ENCODE data around the gene NDEL1. TPM values are rescaled to one million over a fixed set of nuclear protein-coding genes. Genes with fewer than 3 reads are reported as not detected.

NDEL1 gene
- total RNA-seq, 5 donors from 2014 or later (not counting 1 experiment from before 2014, with no cell fraction given), result 83.4 to 241 (median 99.0) TPM

- H3K27me3 ChIP-seq (replicated peaks in 1 of 2; ENCODE audit: control insufficient read depth in 2 of 2, extremely low read depth in 1 of 2, insufficient read depth in 2 of 2, low read length in 1 of 2), result no peaks in the 10 kb centered on the region
- Mint-ChIP-seq H3K27ac (no peak overlapping the region), H3K36me3 (no peaks in the 10 kb centered on the region), H3K27me3 (no peaks in the 10 kb centered on the region), H3K4me1 (no peaks in the 10 kb centered on the region), H3K4me3 (no peak overlapping the region), H3K9me3 (no peaks in the 10 kb centered on the region)
- ChIA-PET CTCF (interaction anchor here in 1 of 2 donors (0.7 kb wide), 1 partner anchor 419 kb away, joined by 3 read pairs; no protein-coding TSS in a partner anchor), POLR2A (interaction anchor here in 1 of 2 donors (0.6 kb wide), 1 partner anchor 65 kb away, joined by 3 read pairs; no protein-coding TSS in a partner anchor)
- no peak for DNase-seq
- no peaks in the 10 kb centered on the region for H3K4me1 ChIP-seq (ENCODE audit: control insufficient read depth in 1 of 2, extremely low read depth in 1 of 2, insufficient read depth in 2 of 2, low read length in 2 of 2)
- 82% methylated on average over 6 of the region's 8 CpGs for WGBS (ENCODE audit: insufficient coverage)
- H3K36me3 ChIP-seq (ENCODE audit: control insufficient read depth in 2 of 2, extremely low read depth in 1 of 2, insufficient read depth in 1 of 2, low read length in 1 of 2), result no peaks in the 10 kb centered on the region
- no peak overlapping the region for H3K27ac ChIP-seq (ENCODE audit: low read length)
- no peaks in the 10 kb centered on the region for H3K9me3 ChIP-seq
- no peak for ATAC-seq (replicated peaks in 1 of 4)
- no peak overlapping the region for H3K4me3 ChIP-seq (ENCODE audit: control insufficient read depth in 1 of 2, extremely low read depth in 1 of 2, low read length in 1 of 2)
Measured at GRCh38 chr17:8500609-8501008, 64.9 kb downstream of the NDEL1 start.

DNA sequence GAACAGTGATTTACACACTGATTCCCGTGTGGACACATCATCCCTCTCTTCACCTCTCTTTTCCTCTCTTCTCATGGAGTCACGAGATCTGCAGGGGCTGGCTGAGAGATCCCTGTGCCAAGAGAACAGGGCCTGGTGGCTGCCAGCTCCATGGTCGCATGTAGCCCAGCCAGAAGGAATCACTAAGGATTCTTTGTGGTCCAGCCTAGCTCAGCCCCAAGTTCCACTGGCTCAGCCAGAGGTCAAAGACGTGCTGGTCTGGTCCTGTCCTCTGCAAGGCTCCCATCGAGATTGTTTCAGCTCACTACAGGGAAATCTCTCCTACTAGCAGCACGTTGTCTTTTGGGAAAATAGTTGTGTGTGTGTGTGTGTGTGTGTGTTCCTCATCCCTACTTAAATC is 66.4 kb downstream of the NDEL1 start:
- POLR2A ChIA-PET, result no interaction called here
- no peaks in the 10 kb centered on the region for H3K4me1 Mint-ChIP-seq
- WGBS (ENCODE audit: insufficient coverage), result 78% methylated on average over 3 of the region's 6 CpGs
- CTCF ChIA-PET, result no interaction called here
- no peak overlapping the region for H3K4me3 Mint-ChIP-seq
- no peak overlapping the region for H3K27ac ChIP-seq (ENCODE audit: low read length)
- no peak overlapping the region for H3K27ac Mint-ChIP-seq
- no peaks in the 10 kb centered on the region for H3K27me3 ChIP-seq (replicated peaks in 1 of 2; ENCODE audit: control insufficient read depth in 2 of 2, extremely low read depth in 1 of 2, insufficient read depth in 2 of 2, low read length in 1 of 2)
- no peaks in the 10 kb centered on the region for H3K9me3 Mint-ChIP-seq
- H3K9me3 ChIP-seq, result no peaks in the 10 kb centered on the region
- no peaks in the 10 kb centered on the region for H3K27me3 Mint-ChIP-seq
- no peaks in the 10 kb centered on the region for H3K36me3 ChIP-seq (ENCODE audit: control insufficient read depth in 2 of 2, extremely low read depth in 1 of 2, insufficient read depth in 1 of 2, low read length in 1 of 2)
- H3K4me3 ChIP-seq (ENCODE audit: control insufficient read depth in 1 of 2, extremely low read depth in 1 of 2, low read length in 1 of 2), result no peak overlapping the region
- peaks cover 2% of the 10 kb centered on the region for H3K36me3 Mint-ChIP-seq
- ATAC-seq (replicated peaks in 1 of 4) (no peak), DNase-seq (no peak)
- no peaks in the 10 kb centered on the region for H3K4me1 ChIP-seq (ENCODE audit: control insufficient read depth in 1 of 2, extremely low read depth in 1 of 2, insufficient read depth in 2 of 2, low read length in 2 of 2)

DNA sequence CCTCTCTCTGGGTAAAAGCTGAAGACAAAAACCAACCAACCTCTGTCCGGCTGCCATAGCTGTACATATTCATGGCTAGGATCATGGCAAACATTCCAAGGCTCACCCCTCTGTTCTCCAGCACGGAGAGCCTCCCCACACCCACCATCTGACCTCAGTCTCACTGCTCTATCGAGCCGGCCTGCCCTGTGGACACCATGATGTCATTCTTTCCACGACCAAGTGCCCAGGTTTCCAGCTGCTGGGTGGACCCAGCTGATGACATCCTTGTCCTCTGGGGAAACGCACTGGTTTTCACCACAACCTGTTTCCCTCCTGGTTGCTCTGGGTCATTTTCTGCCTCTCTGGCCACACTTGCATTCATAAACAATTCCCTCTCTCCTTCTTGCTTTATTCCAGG is 67.7 kb downstream of the NDEL1 start:
- Histone ChIP-seq H3K27ac (ENCODE audit: low read length) (no peak overlapping the region), H3K4me3 (ENCODE audit: control insufficient read depth in 1 of 2, extremely low read depth in 1 of 2, low read length in 1 of 2) (no peak overlapping the region), H3K36me3 (ENCODE audit: control insufficient read depth in 2 of 2, extremely low read depth in 1 of 2, insufficient read depth in 1 of 2, low read length in 1 of 2) (peaks cover 0 to 2% of the 10 kb centered on the region in 2 donors), H3K4me1 (ENCODE audit: control insufficient read depth in 1 of 2, extremely low read depth in 1 of 2, insufficient read depth in 2 of 2, low read length in 2 of 2) (no peaks in the 10 kb centered on the region), H3K27me3 (replicated peaks in 1 of 2; ENCODE audit: control insufficient read depth in 2 of 2, extremely low read depth in 1 of 2, insufficient read depth in 2 of 2, low read length in 1 of 2) (no peaks in the 10 kb centered on the region), H3K9me3 (no peaks in the 10 kb centered on the region)
- POLR2A ChIA-PET, result no interaction called here
- Mint-ChIP-seq H3K9me3 (no peaks in the 10 kb centered on the region), H3K27ac (no peak overlapping the region), H3K4me1 (no peaks in the 10 kb centered on the region), H3K36me3 (peaks cover 7% of the 10 kb centered on the region), H3K4me3 (no peak overlapping the region), H3K27me3 (no peaks in the 10 kb centered on the region)
- ATAC-seq (replicated peaks in 1 of 4), result no peak
- WGBS (ENCODE audit: insufficient coverage), result 74% methylated on average over 5 of the region's 6 CpGs
- CTCF ChIA-PET, result no interaction called here
- DNase-seq, result no peak

- CTCF ChIA-PET, result no interaction called here
- H3K27ac Mint-ChIP-seq, result no peak overlapping the region
- ATAC-seq (replicated peaks in 1 of 4) (no peak), DNase-seq (no peak)
- no peaks in the 10 kb centered on the region for H3K27me3 Mint-ChIP-seq
- Histone ChIP-seq H3K4me1 (ENCODE audit: control insufficient read depth in 1 of 2, extremely low read depth in 1 of 2, insufficient read depth in 2 of 2, low read length in 2 of 2) (no peaks in the 10 kb centered on the region), H3K27ac (ENCODE audit: low read length) (no peak overlapping the region), H3K36me3 (ENCODE audit: control insufficient read depth in 2 of 2, extremely low read depth in 1 of 2, insufficient read depth in 1 of 2, low read length in 1 of 2) (peaks cover 0 to 2% of the 10 kb centered on the region in 2 donors), H3K9me3 (no peaks in the 10 kb centered on the region), H3K27me3 (replicated peaks in 1 of 2; ENCODE audit: control insufficient read depth in 2 of 2, extremely low read depth in 1 of 2, insufficient read depth in 2 of 2, low read length in 1 of 2) (no peaks in the 10 kb centered on the region), H3K4me3 (ENCODE audit: control insufficient read depth in 1 of 2, extremely low read depth in 1 of 2, low read length in 1 of 2) (no peak overlapping the region)
- no peaks in the 10 kb centered on the region for H3K4me1 Mint-ChIP-seq
- H3K9me3 Mint-ChIP-seq, result no peaks in the 10 kb centered on the region
- 82% methylated on average over 9 of the region's 9 CpGs for WGBS (ENCODE audit: insufficient coverage)
- H3K4me3 Mint-ChIP-seq, result no peak overlapping the region
- POLR2A ChIA-PET, result no interaction called here
- H3K36me3 Mint-ChIP-seq, result peaks cover 10% of the 10 kb centered on the region
Measured at GRCh38 chr17:8503807-8504206, 68.1 kb downstream of the NDEL1 start.

GRCh38 chr17:8504460-8505207 is 69.0 kb downstream of the NDEL1 start:
- Histone ChIP-seq H3K36me3 (ENCODE audit: control insufficient read depth in 2 of 2, extremely low read depth in 1 of 2, insufficient read depth in 1 of 2, low read length in 1 of 2) (peaks cover 0 to 2% of the 10 kb centered on the region in 2 donors), H3K27ac (ENCODE audit: low read length) (no peak overlapping the region), H3K9me3 (no peaks in the 10 kb centered on the region), H3K4me1 (ENCODE audit: control insufficient read depth in 1 of 2, extremely low read depth in 1 of 2, insufficient read depth in 2 of 2, low read length in 2 of 2) (no peaks in the 10 kb centered on the region), H3K27me3 (replicated peaks in 1 of 2; ENCODE audit: control insufficient read depth in 2 of 2, extremely low read depth in 1 of 2, insufficient read depth in 2 of 2, low read length in 1 of 2) (no peaks in the 10 kb centered on the region), H3K4me3 (ENCODE audit: control insufficient read depth in 1 of 2, extremely low read depth in 1 of 2, low read length in 1 of 2) (no peak overlapping the region)
- WGBS (ENCODE audit: insufficient coverage), result 94% methylated on average over 15 of the region's 18 CpGs
- Mint-ChIP-seq H3K4me1 (no peaks in the 10 kb centered on the region), H3K27ac (no peak overlapping the region), H3K9me3 (no peaks in the 10 kb centered on the region), H3K4me3 (no peak overlapping the region), H3K36me3 (peaks cover 10% of the 10 kb centered on the region), H3K27me3 (no peaks in the 10 kb centered on the region)
- CTCF ChIA-PET, result no interaction called here
- ATAC-seq (replicated peaks in 1 of 4) (no peak), DNase-seq (no peak)
- POLR2A ChIA-PET, result no interaction called here

DNA sequence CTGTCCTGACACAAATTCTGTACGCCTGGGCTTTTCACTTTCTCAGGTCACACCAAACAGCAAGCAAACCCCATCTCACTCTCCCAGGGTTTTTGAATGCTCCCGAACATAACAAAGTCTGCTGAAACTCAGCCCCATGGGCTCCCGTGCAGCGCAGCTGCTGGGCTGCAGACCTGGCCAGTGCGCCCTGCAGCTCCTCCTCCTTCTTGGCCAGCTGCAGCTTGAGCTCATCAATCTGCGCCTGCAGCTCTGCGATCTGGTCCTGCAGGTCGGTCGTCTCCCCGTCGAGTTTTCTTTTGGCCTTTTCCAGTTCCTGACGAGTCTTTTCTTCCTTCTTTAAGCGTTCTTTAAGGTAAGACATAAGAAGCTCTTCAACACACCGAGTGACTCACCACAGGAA is 70.5 kb downstream of the NDEL1 start:
- DNase-seq (no peak), ATAC-seq (replicated peaks in 1 of 4) (no peak)
- 90% methylated on average over 11 of the region's 14 CpGs for WGBS (ENCODE audit: insufficient coverage)
- Histone ChIP-seq H3K4me3 (ENCODE audit: control insufficient read depth in 1 of 2, extremely low read depth in 1 of 2, low read length in 1 of 2) (no peak overlapping the region), H3K4me1 (ENCODE audit: control insufficient read depth in 1 of 2, extremely low read depth in 1 of 2, insufficient read depth in 2 of 2, low read length in 2 of 2) (no peaks in the 10 kb centered on the region), H3K9me3 (no peaks in the 10 kb centered on the region), H3K36me3 (ENCODE audit: control insufficient read depth in 2 of 2, extremely low read depth in 1 of 2, insufficient read depth in 1 of 2, low read length in 1 of 2) (peaks cover 0 to 2% of the 10 kb centered on the region in 2 donors), H3K27me3 (replicated peaks in 1 of 2; ENCODE audit: control insufficient read depth in 2 of 2, extremely low read depth in 1 of 2, insufficient read depth in 2 of 2, low read length in 1 of 2) (no peaks in the 10 kb centered on the region), H3K27ac (ENCODE audit: low read length) (no peak overlapping the region)
- POLR2A ChIA-PET, result no interaction called here
- Mint-ChIP-seq H3K4me3 (no peak overlapping the region), H3K4me1 (no peaks in the 10 kb centered on the region), H3K27me3 (no peaks in the 10 kb centered on the region), H3K27ac (no peak overlapping the region), H3K9me3 (no peaks in the 10 kb centered on the region), H3K36me3 (peaks cover 10% of the 10 kb centered on the region)
- CTCF ChIA-PET, result no interaction called here

All from T-cell (primary cell).